ENCODE results near the gene HPD. TPM values are rescaled to one million over a fixed set of nuclear protein-coding genes. Genes with fewer than 3 reads are reported as not detected.
"Not testable (repeated sequence)": the region's sequence is repeated elsewhere in the genome, so short reads cannot be mapped to it uniquely, and the experiment has no call there.

Gene HPD
- total RNA-seq: not detected in 2 replicates

- DNase-seq (ENCODE audit: extremely low read depth, low read depth, low spot score): no peak
These were observed at the start of gene HPD for GRCh38 chr12:121858662-121859572. HPD (minus strand) TSS chr12:121858859; CDS start chr12:121858823, 36 bp downstream.

- no peak for DNase-seq (ENCODE audit: extremely low read depth, low read depth, low spot score)
These were observed 47.1 kb upstream of the HPD start for GRCh38 chr12:121905746-121906145.

GRCh38 chr12:121903202-121903601 is 44.5 kb upstream of the HPD start:
- DNase-seq (ENCODE audit: extremely low read depth, low read depth, low spot score): no peak

GRCh38 chr12:121899590-121899989 is 40.9 kb upstream of the HPD start:
- no peak for DNase-seq (ENCODE audit: extremely low read depth, low read depth, low spot score)

GRCh38 chr12:121898287-121898686 is 39.6 kb upstream of the HPD start:
- DNase-seq (ENCODE audit: extremely low read depth, low read depth, low spot score): no peak

- DNase-seq (ENCODE audit: extremely low read depth, low read depth, low spot score): no peak
These were observed 36.0 kb upstream of the HPD start for GRCh38 chr12:121894633-121895032.

- DNase-seq (ENCODE audit: extremely low read depth, low read depth, low spot score): no peak
These were observed 35.4 kb upstream of the HPD start for GRCh38 chr12:121893961-121894460.

GRCh38 chr12:121892673-121893561 is 34.3 kb upstream of the HPD start:
- no peak for DNase-seq (ENCODE audit: extremely low read depth, low read depth, low spot score)

- not testable (repeated sequence) for DNase-seq (ENCODE audit: extremely low read depth, low read depth, low spot score)
These were observed 31.0 kb upstream of the HPD start for GRCh38 chr12:121889661-121890060.

GRCh38 chr12:121889274-121889624 is 30.6 kb upstream of the HPD start:
- no peak for DNase-seq (ENCODE audit: extremely low read depth, low read depth, low spot score)

- peak; percentile 71 for DNase-seq (ENCODE audit: extremely low read depth, low read depth, low spot score)
These were observed 30.0 kb upstream of the HPD start, which contains the start of gene PSMD9 for GRCh38 chr12:121888478-121889273. PSMD9 (plus strand) TSS chr12:121888790; CDS start chr12:121888857, 67 bp downstream.

- DNase-seq (ENCODE audit: extremely low read depth, low read depth, low spot score): no peak
These were observed 29.4 kb upstream of the HPD start for GRCh38 chr12:121888083-121888477.

GRCh38 chr12:121885129-121885528 is 26.5 kb upstream of the HPD start:
- not testable (repeated sequence) for DNase-seq (ENCODE audit: extremely low read depth, low read depth, low spot score)

- no peak for DNase-seq (ENCODE audit: extremely low read depth, low read depth, low spot score)
These were observed 24.6 kb upstream of the HPD start for GRCh38 chr12:121883315-121883660.

GRCh38 chr12:121876080-121876447 is 17.4 kb upstream of the HPD start:
- DNase-seq (ENCODE audit: extremely low read depth, low read depth, low spot score): not testable (repeated sequence)

GRCh38 chr12:121875582-121875981 is 16.9 kb upstream of the HPD start:
- no peak for DNase-seq (ENCODE audit: extremely low read depth, low read depth, low spot score)

- DNase-seq (ENCODE audit: extremely low read depth, low read depth, low spot score): no peak
These were observed 15.4 kb upstream of the HPD start for GRCh38 chr12:121874071-121874470.

GRCh38 chr12:121873216-121873569 is 14.5 kb upstream of the HPD start:
- DNase-seq (ENCODE audit: extremely low read depth, low read depth, low spot score): no peak

GRCh38 chr12:121872546-121873215 is 14.0 kb upstream of the HPD start:
- no peak for DNase-seq (ENCODE audit: extremely low read depth, low read depth, low spot score)

GRCh38 chr12:121871467-121871866 is 12.8 kb upstream of the HPD start:
- no peak for DNase-seq (ENCODE audit: extremely low read depth, low read depth, low spot score)
